WTC11 (cell line): ENCODE data around the gene IRF2BPL. TPM values are rescaled to one million over a fixed set of nuclear protein-coding genes. Genes with fewer than 3 reads are reported as not detected.

ENCODE experiments used
- ATAC-seq: fragments of 200-7000 bp; cut with Tn5 transposase; 2 replicates; pipeline ENCODE4 v1.10.0; 2021; ENCODE audit warnings: mild to moderate bottlenecking, moderate library complexity
- CTCF ChIA-PET: fragments of 300-600 bp; sonication (Branson Sonifier 250); formaldehyde crosslinking; loops from one replicate; lab custom pipeline; 2021; ENCODE audit warnings: antibody characterized with exemption; lab: Charles Lee
- POLR2A ChIA-PET: fragments of 350-600 bp; sonication (Branson Sonifier 250); formaldehyde crosslinking; loops from one replicate; lab custom pipeline; 2021; ENCODE audit warnings: antibody characterized with exemption; lab: Charles Lee
- DNase-seq: peaks from one replicate; pipeline ENCODE4 v3.0.0; 2021; ENCODE audit warnings: low spot score
- H3K27ac Mint-ChIP-seq: 2 replicates; pipeline ENCODE4 v1.8.0; 2021; ENCODE audit warnings: mixed read lengths
- H3K27me3 Mint-ChIP-seq: 2 replicates; pipeline ENCODE4 v1.8.0; 2021; ENCODE audit warnings: low read depth, mild to moderate bottlenecking, moderate library complexity, mixed read lengths
- H3K36me3 Mint-ChIP-seq: 2 replicates; pipeline ENCODE4 v1.8.0; 2021; ENCODE audit warnings: mixed read lengths
- H3K4me1 Mint-ChIP-seq: 2 replicates; pipeline ENCODE4 v1.8.0; 2022; ENCODE audit warnings: mixed read lengths
- H3K4me3 Mint-ChIP-seq: 2 replicates; pipeline ENCODE4 v1.8.0; 2021; ENCODE audit warnings: mild to moderate bottlenecking, moderate library complexity, mixed read lengths
- H3K9me3 Mint-ChIP-seq: 2 replicates; pipeline ENCODE4 v1.8.0; 2021; ENCODE audit warnings: mixed read lengths
- ATF2 ChIP-seq: sonication (generic); formaldehyde crosslinking; IDR thresholded peaks from 2 replicates; pipeline ENCODE4 v1.8.1; 2022; ENCODE audit warnings: low read depth, missing genetic modification reagents, borderline replicate concordance
- ATF6 ChIP-seq: sonication (generic); formaldehyde crosslinking; IDR thresholded peaks from 2 replicates; pipeline ENCODE4 v1.8.1; 2023; ENCODE audit warnings: mild to moderate bottlenecking, missing genetic modification reagents
- CBFB ChIP-seq: sonication (generic); formaldehyde crosslinking; IDR thresholded peaks from 2 replicates; pipeline ENCODE4 v1.8.1; 2022; ENCODE audit warnings: mild to moderate bottlenecking, low read depth, missing genetic modification reagents
- E2F4 ChIP-seq: sonication (generic); formaldehyde crosslinking; IDR thresholded peaks from 2 replicates; pipeline ENCODE4 v1.8.1; 2022; ENCODE audit warnings: low read depth, mild to moderate bottlenecking, moderate library complexity, missing genetic modification reagents, borderline replicate concordance
- FOXP1 ChIP-seq: sonication (generic); formaldehyde crosslinking; IDR thresholded peaks from 2 replicates; pipeline ENCODE4 v1.8.0; 2022; ENCODE audit warnings: missing genetic modification reagents, mild to moderate bottlenecking, moderate library complexity, borderline replicate concordance
- GABPB1 ChIP-seq: sonication (generic); formaldehyde crosslinking; IDR thresholded peaks from 2 replicates; pipeline ENCODE4 v1.8.1; 2023; ENCODE audit warnings: mild to moderate bottlenecking, missing genetic modification reagents
- HMGXB4 ChIP-seq: sonication (generic); formaldehyde crosslinking; IDR thresholded peaks from 2 replicates; pipeline ENCODE4 v1.8.1; 2023; ENCODE audit warnings: mild to moderate bottlenecking, moderate library complexity, missing genetic modification reagents
- IRF1 ChIP-seq: sonication (generic); formaldehyde crosslinking; IDR thresholded peaks from 2 replicates; pipeline ENCODE4 v1.8.0; 2023; ENCODE audit warnings: missing genetic modification reagents
- IRF2 ChIP-seq: sonication (generic); formaldehyde crosslinking; IDR thresholded peaks from 2 replicates; pipeline ENCODE4 v1.8.0; 2022; ENCODE audit warnings: low read depth, missing genetic modification reagents, borderline replicate concordance
- JUN ChIP-seq: sonication (generic); formaldehyde crosslinking; IDR thresholded peaks from 2 replicates; pipeline ENCODE4 v1.8.0; 2023; ENCODE audit warnings: mild to moderate bottlenecking, missing genetic modification reagents
- NR3C1 ChIP-seq: sonication (generic); formaldehyde crosslinking; conservative IDR thresholded peaks from 2 replicates; pipeline ENCODE4 v1.8.1; 2023; ENCODE audit warnings: low read depth, mild to moderate bottlenecking, missing genetic modification reagents
- SP1 ChIP-seq: sonication (generic); formaldehyde crosslinking; conservative IDR thresholded peaks from 2 replicates; pipeline ENCODE4 v1.8.1; 2022; ENCODE audit warnings: missing genetic modification reagents
- TEAD1 ChIP-seq: sonication (generic); formaldehyde crosslinking; IDR thresholded peaks from 2 replicates; pipeline ENCODE4 v1.8.0; 2022; ENCODE audit warnings: mild to moderate bottlenecking, missing genetic modification reagents
- ZNF232 ChIP-seq: sonication (generic); formaldehyde crosslinking; IDR thresholded peaks from 2 replicates; pipeline ENCODE4 v1.8.0; 2022; ENCODE audit warnings: mild to moderate bottlenecking, missing genetic modification reagents
- ZNF416 ChIP-seq: fragments of 250-450 bp; sonication (Bioruptor Pico); IDR thresholded peaks from 2 replicates; pipeline ENCODE4 v1.9.0; 2021; ENCODE audit warnings: mild to moderate bottlenecking, inconsistent platforms
- ZNF423 ChIP-seq: fragments of 250-450 bp; sonication (Bioruptor Pico); IDR thresholded peaks from 2 replicates; pipeline ENCODE4 v2.1.2; 2022; ENCODE audit warnings: mild to moderate bottlenecking, moderate library complexity
- total RNA-seq: library from RNA; stranded (reverse); gene quantifications from 3 replicates; pipeline ENCODE4 v1.2.3, GENCODE V29; 2021
- TF ChIP-seq, protein P1 (sequence below): sonication (generic); formaldehyde crosslinking; IDR thresholded peaks from 2 replicates; pipeline ENCODE4 v1.8.0; 2022; ENCODE audit warnings: missing genetic modification reagents
- TF ChIP-seq, protein P2 (sequence below): fragments of 250-450 bp; sonication (Bioruptor Pico); conservative IDR thresholded peaks from 2 replicates; pipeline ENCODE4 v1.9.0; 2021; ENCODE audit warnings: mild to moderate bottlenecking

IRF2BPL gene
- total RNA-seq, 1 experiment from 2014 or later, result 126 TPM

DNA sequence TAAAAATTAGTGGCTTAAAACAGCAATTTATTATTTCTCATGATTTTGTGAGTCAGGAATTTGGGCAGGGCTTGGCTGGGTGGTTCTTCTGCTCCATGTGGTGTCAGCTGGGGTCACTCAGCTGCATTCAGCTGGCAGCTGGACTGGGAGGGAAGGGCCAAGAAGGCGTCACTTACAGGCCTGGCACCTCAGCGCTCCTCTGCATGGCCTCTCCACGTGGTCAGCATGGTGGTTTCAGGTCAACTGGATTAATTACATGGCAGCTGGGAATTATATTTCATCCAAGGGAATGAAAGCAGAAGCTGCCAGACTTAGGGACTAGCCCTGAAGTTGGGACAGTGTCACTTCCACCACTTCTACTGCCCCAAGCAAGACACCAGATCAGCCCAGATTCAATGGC, 27.5 kb upstream of the IRF2BPL start:
- ChIA-PET POLR2A (no interaction called here), CTCF (no interaction called here)
- H3K27ac Mint-ChIP-seq, result no peak overlapping the region
- H3K4me3 Mint-ChIP-seq, result no peak overlapping the region
- H3K9me3 Mint-ChIP-seq, result peaks cover 12% of the 10 kb centered on the region
- peaks cover 10% of the 10 kb centered on the region for H3K36me3 Mint-ChIP-seq
- no peaks in the 10 kb centered on the region for H3K27me3 Mint-ChIP-seq
- H3K4me1 Mint-ChIP-seq, result peaks cover 24% of the 10 kb centered on the region
- DNase-seq (no peak), ATAC-seq (no peak)
- TF ChIP-seq IRF1 (CRISPR knock-in tag) (no peak), IRF2 (CRISPR knock-in tag) (no peak)

DNA sequence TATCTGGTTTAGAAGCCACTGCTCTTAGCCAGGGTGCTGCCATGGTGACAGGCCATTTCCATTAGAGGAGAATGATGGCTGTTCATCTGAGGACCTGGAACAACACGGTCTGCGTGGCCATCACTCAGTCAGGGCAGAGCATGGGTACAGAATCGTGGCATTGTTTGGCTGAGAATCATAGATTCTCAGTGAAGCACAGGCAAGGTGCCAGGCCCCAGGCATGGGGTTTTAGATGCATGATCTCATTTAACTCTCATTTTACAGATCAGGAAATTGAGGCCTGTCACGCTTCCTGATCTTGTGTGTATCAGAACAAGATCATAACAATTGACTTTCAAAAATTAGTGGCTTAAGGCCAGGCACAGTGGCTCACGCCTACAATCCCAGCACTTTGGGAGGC, 26.8 kb upstream of the IRF2BPL start:
- H3K27ac Mint-ChIP-seq, result no peak overlapping the region
- CTCF ChIA-PET, result interaction anchor here (1.1 to 1.7 kb wide), 2 partner anchors 13 to 179 kb away, joined by 4 to 6 read pairs; no protein-coding TSS in a partner anchor

More for the DNA sequence above, 26.8 kb upstream of the IRF2BPL start:
- H3K27me3 Mint-ChIP-seq, result no peaks in the 10 kb centered on the region
- H3K36me3 Mint-ChIP-seq, result peaks cover 10% of the 10 kb centered on the region
- H3K9me3 Mint-ChIP-seq, result peaks cover 10% of the 10 kb centered on the region
- DNase-seq (no peak), ATAC-seq (no peak)
- POLR2A ChIA-PET, result no interaction called here
- H3K4me1 Mint-ChIP-seq, result peaks cover 24% of the 10 kb centered on the region
- H3K4me3 Mint-ChIP-seq, result no peak overlapping the region
- no peak for TF ChIP-seq NR3C1 (CRISPR knock-in tag)
- TF ChIP-seq ATF6 (CRISPR knock-in tag), result no peak
- no peak for TF ChIP-seq HMGXB4 (CRISPR knock-in tag)
- TF ChIP-seq, protein P1, sequence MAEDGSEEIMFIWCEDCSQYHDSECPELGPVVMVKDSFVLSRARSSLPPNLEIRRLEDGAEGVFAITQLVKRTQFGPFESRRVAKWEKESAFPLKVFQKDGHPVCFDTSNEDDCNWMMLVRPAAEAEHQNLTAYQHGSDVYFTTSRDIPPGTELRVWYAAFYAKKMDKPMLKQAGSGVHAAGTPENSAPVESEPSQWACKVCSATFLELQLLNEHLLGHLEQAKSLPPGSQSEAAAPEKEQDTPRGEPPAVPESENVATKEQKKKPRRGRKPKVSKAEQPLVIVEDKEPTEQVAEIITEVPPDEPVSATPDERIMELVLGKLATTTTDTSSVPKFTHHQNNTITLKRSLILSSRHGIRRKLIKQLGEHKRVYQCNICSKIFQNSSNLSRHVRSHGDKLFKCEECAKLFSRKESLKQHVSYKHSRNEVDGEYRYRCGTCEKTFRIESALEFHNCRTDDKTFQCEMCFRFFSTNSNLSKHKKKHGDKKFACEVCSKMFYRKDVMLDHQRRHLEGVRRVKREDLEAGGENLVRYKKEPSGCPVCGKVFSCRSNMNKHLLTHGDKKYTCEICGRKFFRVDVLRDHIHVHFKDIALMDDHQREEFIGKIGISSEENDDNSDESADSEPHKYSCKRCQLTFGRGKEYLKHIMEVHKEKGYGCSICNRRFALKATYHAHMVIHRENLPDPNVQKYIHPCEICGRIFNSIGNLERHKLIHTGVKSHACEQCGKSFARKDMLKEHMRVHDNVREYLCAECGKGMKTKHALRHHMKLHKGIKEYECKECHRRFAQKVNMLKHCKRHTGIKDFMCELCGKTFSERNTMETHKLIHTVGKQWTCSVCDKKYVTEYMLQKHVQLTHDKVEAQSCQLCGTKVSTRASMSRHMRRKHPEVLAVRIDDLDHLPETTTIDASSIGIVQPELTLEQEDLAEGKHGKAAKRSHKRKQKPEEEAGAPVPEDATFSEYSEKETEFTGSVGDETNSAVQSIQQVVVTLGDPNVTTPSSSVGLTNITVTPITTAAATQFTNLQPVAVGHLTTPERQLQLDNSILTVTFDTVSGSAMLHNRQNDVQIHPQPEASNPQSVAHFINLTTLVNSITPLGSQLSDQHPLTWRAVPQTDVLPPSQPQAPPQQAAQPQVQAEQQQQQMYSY, result no peak
- no peak for TF ChIP-seq CBFB
- TF ChIP-seq, protein P2, sequence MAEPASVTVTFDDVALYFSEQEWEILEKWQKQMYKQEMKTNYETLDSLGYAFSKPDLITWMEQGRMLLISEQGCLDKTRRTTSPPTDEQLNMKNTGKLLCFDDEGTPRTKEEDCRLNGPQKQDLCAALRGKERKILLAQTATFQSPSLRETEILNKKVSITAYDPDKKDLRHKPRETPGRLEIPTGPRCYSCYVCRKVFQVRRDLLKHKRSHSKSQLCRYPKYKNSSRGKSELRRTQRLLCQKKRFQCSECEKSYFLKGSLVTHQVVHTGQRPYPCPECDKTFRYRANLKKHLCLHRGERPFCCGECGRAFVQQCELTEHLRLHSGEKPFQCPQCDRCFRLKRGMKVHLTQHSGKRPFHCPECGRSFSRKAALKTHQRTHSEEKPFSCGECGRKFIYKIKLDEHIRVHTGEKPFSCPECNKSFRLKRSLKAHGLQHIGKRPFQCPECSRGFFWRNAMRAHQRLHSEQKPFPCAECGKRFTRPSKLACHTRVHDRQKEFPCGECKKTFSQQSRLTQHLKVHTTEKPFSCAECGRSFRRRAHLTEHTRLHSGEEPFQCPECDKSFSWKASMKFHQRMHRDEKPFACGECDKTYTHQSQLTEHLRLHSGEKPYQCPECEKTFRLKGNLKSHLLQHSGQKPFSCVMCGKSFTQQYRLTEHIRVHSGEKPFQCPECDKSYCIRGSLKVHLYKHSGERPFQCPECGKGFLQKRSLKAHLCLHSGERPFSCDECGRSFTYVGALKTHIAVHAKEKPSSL (CRISPR knock-in tag), result no peak
- TF ChIP-seq JUN (CRISPR knock-in tag), result no peak
- no peak for TF ChIP-seq SP1 (CRISPR knock-in tag)
- TF ChIP-seq E2F4, result no peak
- no peak for TF ChIP-seq IRF2 (CRISPR knock-in tag)
- no peak for TF ChIP-seq ATF2 (CRISPR knock-in tag)
- no peak for TF ChIP-seq FOXP1
- TF ChIP-seq ZNF423 (CRISPR knock-in tag), result no peak
- TF ChIP-seq GABPB1 (CRISPR knock-in tag), result no peak
- TF ChIP-seq ZNF232 (CRISPR knock-in tag), result no peak
- TF ChIP-seq TEAD1 (CRISPR knock-in tag), result no peak
- TF ChIP-seq ZNF416, result no peak
